Stimulated activated CD8-positive, alpha-beta memory T cell treated with anti-CD3 and anti-CD28 coated beads, Interleukin-12 subunit alpha, Interleukin-12 subunit beta, amount 100 ng/mL, for 4 hours (primary cell): ENCODE measurements around the gene KLK13.

Source experiments
- DNase-seq: peaks from one replicate; pipeline ENCODE4 v3.0.0-alpha.2; 2020; ENCODE audit warnings: low read depth

KLK13 gene

GRCh38 chr19:51060973-51061372 lies 3.9 kb downstream of the KLK13 start:
- DNase-seq: no peak

- no peak for DNase-seq
Measured at GRCh38 chr19:51060336-51060735, 4.6 kb downstream of the KLK13 start.

GRCh38 chr19:51059715-51060114 lies 5.2 kb downstream of the KLK13 start:
- no peak for DNase-seq

DNA sequence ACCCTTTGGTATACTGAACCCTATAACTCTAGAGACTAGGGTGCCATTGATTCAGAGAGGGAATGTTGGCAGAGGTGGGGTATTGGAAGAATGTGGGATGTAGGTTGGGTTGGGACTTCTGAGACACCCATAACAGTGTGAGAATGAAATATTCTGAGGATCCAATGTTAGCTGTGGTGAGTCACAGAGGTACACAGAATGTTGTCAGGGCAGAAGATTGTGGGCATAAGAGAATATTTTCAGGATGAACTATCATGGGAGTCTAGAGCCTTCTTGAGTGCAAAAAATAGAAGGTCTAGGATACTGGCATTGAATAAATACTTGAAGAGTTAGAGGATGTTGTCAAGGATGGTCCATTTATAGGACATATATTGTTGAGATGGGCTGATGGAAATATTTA lies 9.0 kb downstream of the KLK13 start:
- no peak for DNase-seq

DNA sequence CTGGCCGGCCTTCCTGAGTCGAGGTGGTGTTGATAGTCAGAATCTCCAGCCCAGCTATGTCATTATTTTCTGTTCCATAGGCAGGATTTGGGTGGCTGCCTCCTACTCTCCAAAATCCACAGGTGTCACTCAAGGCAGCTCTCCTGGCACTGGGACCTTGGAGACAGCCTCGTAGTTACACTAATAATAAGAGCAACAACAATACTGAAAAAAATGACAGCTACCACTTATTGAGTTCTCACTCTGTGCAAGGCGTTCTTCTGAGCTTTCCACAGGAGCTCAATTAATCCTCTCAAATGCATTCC lies 17.9 kb downstream of the KLK13 start:
- DNase-seq: no peak

GRCh38 chr19:51044327-51044726 lies 20.6 kb downstream of the KLK13 start:
- DNase-seq: no peak

GRCh38 chr19:51043497-51043896 lies 21.4 kb downstream of the KLK13 start:
- DNase-seq: no peak

DNA sequence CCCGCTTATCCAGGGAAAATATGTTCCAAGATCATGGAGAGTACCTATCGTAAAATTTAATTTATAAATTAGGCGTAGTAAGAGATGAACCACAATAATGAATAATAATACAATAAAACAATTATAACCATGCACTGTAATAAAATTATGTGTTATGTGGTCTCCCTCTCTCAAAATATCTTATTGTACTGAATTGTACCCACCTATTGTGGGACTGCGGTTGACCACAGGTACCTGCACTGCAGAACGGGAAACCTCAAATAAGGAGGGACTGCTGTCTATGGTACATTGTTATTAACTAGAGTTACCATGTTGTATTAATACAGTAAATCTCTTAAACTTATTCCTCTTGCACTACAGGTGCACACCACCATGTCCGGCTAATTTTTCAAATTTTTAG lies 24.7 kb downstream of the KLK13 start:
- no peak for DNase-seq

GRCh38 chr19:51036519-51036918 lies 28.4 kb downstream of the KLK13 start:
- DNase-seq: no peak

GRCh38 chr19:51034704-51035103 lies 30.2 kb downstream of the KLK13 start, which contains the start of gene KLK12:
Gene KLK12 (minus strand): TSS chr19:51035002. CDS start chr19:51034621, 381 bp downstream.
- DNase-seq: no peak

DNA sequence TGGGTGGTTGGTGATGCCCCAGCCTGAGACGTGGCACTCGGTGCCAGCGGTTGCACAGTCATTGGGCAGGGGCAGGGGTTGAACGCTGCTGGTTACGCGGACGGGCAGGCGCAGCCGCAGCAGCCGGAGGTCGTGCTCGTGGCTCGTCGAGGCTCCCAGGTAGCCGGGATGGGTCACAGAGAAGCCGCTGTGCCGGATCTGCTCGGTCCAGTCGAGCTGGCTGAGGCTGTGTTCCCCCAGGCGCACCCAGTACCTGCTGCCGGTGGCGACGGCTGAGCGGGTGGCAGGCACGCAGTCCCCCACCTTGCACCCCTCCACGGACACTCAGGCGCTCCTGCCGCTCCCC lies 33.0 kb downstream of the KLK13 start:
- no peak for DNase-seq

DNA sequence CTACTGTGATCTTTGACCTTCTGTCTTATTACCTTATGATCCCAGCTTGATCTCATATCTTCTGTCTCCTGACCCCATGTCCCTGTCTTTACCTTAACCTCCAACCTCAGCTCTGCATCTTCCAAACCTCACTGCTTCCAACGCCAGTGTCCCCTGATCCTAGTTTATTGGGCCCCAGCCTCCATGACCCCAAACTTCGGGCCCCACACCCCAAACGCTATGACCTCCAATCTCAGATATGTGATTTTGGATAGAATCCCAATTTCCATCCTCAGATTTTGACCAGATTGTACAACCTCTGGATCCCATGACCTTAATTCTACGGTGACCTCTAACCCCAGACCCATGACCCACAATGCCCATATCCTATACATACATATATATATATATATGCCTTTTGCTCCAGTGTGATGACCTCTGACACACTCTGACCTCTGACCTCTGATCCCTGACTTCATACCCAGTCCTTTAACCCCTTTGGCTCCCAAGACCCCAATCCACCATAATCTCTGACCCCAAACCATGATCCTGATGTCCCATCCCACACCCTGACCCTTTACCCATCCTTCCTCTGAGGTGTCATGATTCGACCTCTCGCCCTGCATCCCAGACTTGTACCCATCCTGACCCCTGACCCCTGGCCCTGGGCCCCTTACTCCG lies 33.5 kb downstream of the KLK13 start:
- DNase-seq: no peak

DNA sequence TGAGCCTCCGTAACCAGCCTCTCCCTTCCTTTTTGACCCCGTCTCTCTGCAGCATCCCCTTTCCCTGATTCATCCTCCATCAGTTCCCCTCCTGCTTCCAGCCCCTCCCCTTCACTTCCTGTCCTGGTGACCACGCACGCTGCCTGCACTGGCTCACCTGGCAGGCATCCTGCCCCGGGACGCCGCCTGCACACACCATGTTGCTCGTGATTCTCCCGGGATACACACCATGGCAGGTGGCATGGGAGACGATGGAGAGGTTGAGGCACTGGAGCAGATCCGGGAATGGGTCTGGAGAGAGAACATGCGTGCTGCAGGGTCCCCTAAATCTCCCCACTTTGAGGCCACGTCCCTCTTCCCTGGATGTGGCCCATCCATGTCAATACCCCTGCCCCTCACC lies 34.3 kb downstream of the KLK13 start:
- no peak for DNase-seq

- DNase-seq: no peak
Measured at GRCh38 chr19:51029718-51030117, 35.2 kb downstream of the KLK13 start.

GRCh38 chr19:51027873-51028272 lies 37.0 kb downstream of the KLK13 start:
- no peak for DNase-seq

GRCh38 chr19:51027126-51027806 lies 37.6 kb downstream of the KLK13 start:
- no peak for DNase-seq

GRCh38 chr19:51026554-51026831 lies 38.4 kb downstream of the KLK13 start, which contains the start of gene KLK11:
Gene KLK11 (minus strand): TSS chr19:51026616. CDS start chr19:51025631, 985 bp downstream.
- no peak for DNase-seq

GRCh38 chr19:51025809-51026553 lies 38.9 kb downstream of the KLK13 start:
- no peak for DNase-seq

- no peak for DNase-seq
Measured at GRCh38 chr19:51025401-51025800, 39.5 kb downstream of the KLK13 start.

DNA sequence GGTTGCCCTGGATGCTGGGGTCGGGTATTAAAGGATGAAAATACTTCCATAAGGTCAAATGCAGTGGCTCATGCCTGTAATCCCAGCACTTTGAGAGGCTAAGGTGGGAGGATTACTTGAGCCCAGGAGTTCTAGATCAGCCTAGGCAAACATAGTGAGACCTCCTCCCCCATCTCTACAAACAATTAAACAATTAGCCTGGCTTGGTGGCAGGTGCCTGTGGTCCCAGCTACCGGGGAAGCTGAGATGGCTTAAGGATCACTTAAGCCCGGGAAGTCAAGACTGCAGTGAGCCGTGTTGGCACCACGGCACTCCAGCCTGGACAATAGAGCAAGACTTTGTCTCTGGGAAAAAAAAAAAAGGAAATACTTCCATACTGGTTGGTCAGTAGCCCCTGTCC lies 40.0 kb downstream of the KLK13 start:
- DNase-seq: no peak

GRCh38 chr19:51023946-51024345 lies 40.9 kb downstream of the KLK13 start:
- no peak for DNase-seq

GRCh38 chr19:51022526-51022925 lies 42.4 kb downstream of the KLK13 start:
- no peak for DNase-seq

DNA sequence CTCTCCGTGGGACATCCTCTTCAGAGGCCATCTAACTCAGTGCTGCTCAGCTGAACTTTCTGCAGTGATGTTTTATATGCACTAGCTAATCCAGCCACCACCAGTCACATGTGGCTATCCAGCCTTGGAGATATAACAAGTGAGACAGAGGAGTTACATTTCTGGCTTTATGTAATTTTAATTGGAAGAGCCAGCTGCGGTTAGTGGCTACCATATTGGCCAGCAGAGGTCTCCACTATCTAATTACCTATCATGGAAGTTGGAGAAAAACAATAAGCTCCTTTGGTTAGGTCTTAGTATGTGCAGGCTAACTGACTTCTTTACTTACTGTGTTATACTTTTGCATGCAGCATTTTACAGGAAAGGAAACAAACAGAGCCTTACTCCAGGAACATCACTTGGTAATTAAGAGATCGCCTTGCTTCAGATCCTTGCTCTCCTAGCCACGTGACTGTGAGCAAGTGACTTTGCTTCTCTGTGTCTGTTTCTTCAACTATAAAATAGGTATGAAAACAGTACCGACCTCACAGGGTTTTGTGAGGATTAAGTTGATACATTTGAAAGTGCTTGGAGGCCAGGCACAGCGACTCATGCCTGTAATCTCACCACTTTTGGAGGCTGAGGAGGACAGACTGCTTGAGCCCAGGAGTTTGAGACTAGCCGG lies 43.8 kb downstream of the KLK13 start:
- no peak for DNase-seq
